Right lung (tissue), 5 donors: Measurements from ENCODE around the gene FCGR1A. TPM values are rescaled to one million over a fixed set of nuclear protein-coding genes. Genes with fewer than 3 reads are reported as not detected.
"Not testable (repeated sequence)": the region's sequence is repeated elsewhere in the genome, so short reads cannot be mapped to it uniquely, and the experiment has no call there.

Source experiments
- DNase-seq, 2 donors: peaks; one replicate each; pipeline ENCODE4 v3.0.0-alpha.2; 2013
- polyA plus RNA-seq, 5 donors: library from polyadenylated mRNA; unstranded; fragments of 120-200 nt; gene quantifications; one replicate each; pipeline versions ENCODE4 v1.2.1 to v1.2.3, GENCODE V29; 2013; ENCODE audit warnings: inconsistent platforms in 1 of 5, low replicate concordance in 1 of 5; ENCODE audit not compliant: insufficient read length in 5 of 5, insufficient read depth in 1 of 5

The FCGR1A gene
- polyA plus RNA-seq, 5 donors, result 1.0 to 3.4 (median 3.1) TPM

DNA sequence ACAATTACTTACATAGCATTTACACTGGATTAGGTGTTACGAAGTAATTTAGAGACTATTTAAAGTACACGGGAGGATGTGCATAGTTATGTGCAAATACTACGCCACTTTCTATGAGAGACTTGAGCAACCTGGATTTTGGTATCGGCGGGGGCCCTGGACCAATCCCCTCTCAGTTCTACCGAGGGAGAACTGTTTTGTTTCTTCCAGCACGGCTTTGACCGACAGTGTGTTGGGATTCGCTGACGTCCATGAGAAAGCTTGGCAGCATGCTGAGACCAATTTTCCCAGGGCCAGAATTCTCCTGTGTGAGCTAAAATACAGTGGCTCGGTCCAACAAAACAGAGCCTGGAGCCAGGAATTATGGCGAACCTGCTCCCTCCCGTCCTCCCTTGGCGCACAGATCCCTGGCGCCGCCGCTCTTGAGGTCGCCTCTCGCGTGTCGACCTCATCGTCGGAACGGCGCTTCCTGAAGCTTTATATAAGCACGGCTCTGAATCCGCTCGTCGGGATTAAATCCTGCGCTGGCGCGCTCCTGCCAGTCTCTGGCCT lies 49.3 kb downstream of the FCGR1A start:
- DNase-seq, result not testable (repeated sequence)

DNA sequence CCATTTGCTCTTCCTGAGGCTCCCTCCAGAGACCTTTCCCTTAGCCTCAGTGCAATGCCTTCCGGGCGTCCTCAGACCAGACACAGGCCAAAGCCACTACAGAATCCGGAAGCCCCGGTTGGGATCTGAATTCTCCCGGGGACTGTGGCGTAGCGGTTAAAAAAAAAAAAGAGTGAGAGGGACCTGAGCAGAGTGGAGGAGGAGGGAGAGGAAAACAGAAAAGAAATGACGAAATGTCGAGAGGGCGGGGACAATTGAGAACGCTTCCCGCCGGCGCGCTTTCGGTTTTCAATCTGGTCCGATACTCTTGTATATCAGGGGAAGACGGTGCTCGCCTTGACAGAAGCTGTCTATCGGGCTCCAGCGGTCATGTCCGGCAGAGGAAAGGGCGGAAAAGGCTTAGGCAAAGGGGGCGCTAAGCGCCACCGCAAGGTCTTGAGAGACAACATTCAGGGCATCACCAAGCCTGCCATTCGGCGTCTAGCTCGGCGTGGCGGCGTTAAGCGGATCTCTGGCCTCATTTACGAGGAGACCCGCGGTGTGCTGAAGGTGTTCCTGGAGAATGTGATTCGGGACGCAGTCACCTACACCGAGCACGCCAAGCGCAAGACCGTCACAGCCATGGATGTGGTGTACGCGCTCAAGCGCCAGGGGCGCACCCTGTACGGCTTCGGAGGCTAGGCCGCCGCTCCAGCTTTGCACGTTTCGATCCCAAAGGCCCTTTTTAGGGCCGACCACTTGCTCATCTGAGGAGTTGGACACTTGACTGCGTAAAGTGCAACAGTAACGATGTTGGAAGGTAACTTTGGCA lies 50.0 kb downstream of the FCGR1A start:
- DNase-seq, result not testable (repeated sequence)

DNA sequence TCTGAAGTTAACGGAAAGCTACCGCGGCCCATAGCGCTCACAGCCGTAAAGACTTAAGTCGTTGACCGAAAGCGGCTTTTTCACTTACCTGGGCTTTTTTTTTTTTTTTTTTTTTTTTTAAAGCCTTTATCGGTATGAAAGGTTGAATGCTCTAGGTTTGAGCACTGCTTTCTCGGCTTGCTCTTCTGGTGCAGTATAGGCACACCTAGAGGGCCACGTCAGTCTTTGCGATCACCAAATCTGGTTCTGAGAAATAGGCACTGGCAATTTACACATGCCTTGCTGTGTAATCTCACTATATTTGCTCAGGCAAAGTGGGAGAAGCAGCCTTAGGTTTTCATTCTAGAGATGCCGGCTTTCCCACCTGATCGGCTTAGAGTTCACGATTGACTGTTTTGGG lies 50.6 kb downstream of the FCGR1A start:
- DNase-seq, result not testable (repeated sequence)

DNA sequence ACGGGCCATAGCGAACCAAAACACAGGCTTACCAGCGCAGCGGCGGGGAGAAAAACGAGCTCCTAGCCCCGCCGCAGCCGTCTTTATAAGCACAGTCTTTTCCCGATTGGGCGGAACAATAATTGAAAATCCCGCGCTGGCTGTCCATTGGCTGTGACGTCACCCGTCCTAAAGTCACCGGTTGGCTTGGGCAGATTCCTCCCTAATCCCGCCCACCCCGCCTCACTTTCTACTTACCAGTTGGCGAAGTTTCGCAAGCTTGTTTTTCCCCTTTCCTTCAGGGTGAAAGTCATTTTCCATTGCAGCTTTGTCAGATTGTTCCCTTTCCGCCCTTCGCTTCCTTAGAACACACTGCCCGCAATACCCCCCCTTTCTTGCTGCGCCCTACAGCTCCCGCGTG lies 58.7 kb downstream of the FCGR1A start:
- DNase-seq, result not testable (repeated sequence)

Other genes starting within 250 kb of the FCGR1A start
- not detected for gene PPIAL4C, start 198.8 kb upstream of the FCGR1A start, polyA plus RNA-seq
- 10 to 100 TPM; 14.3 to 19.3 (median 15.5) TPM for gene BOLA1, start 116.9 kb downstream of the FCGR1A start, polyA plus RNA-seq
- gene SV2A, start 135.2 kb downstream of the FCGR1A start, polyA plus RNA-seq, result 1 to 10 TPM; 6.1 to 7.2 (median 6.6) TPM
- 10 to 100 TPM; 57.6 to 74.6 (median 66.5) TPM for gene SF3B4, start 145.1 kb downstream of the FCGR1A start, polyA plus RNA-seq
- 10 to 100 TPM; 22.7 to 36.9 (median 29.8) TPM for gene MTMR11, start 154.2 kb downstream of the FCGR1A start, polyA plus RNA-seq
- 10 to 100 TPM; 16.1 to 21.0 (median 18.0) TPM for gene OTUD7B, start 228.0 kb downstream of the FCGR1A start, polyA plus RNA-seq